ENCODE results near the gene CNP.

CNP gene

DNA sequence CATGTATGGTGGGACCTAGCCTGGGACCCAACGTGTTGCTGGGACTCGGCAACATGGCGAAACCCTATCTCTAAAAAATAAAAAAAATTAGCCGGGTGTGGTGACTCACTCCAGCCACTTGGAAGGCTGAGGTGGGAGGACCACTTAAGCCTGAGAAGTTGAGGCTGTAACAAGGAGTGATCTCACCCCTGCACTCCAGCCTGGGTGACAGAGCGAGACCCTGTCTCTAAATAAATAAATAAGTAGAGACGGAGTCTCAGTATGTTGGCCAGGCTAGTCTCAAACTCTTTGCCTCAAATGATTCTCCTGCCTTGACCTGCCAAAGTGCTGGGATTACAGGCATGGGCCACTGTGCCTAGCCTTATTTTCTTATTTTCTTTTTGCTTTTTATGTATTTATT is 10.1 kb upstream of the CNP start:
- H3K9me3 ChIP-seq = no peaks in the 10 kb centered on the region
- no peak overlapping the region for H3K27ac ChIP-seq
- no peaks in the 10 kb centered on the region for H3K4me1 ChIP-seq
- H3K4me3 ChIP-seq = no peak overlapping the region
- no peaks in the 10 kb centered on the region for H3K36me3 ChIP-seq
- H3K27me3 ChIP-seq = no peaks in the 10 kb centered on the region
- DNase-seq = no peak
- TF ChIP-seq, protein P1, sequence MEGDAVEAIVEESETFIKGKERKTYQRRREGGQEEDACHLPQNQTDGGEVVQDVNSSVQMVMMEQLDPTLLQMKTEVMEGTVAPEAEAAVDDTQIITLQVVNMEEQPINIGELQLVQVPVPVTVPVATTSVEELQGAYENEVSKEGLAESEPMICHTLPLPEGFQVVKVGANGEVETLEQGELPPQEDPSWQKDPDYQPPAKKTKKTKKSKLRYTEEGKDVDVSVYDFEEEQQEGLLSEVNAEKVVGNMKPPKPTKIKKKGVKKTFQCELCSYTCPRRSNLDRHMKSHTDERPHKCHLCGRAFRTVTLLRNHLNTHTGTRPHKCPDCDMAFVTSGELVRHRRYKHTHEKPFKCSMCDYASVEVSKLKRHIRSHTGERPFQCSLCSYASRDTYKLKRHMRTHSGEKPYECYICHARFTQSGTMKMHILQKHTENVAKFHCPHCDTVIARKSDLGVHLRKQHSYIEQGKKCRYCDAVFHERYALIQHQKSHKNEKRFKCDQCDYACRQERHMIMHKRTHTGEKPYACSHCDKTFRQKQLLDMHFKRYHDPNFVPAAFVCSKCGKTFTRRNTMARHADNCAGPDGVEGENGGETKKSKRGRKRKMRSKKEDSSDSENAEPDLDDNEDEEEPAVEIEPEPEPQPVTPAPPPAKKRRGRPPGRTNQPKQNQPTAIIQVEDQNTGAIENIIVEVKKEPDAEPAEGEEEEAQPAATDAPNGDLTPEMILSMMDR (IDR thresholded peaks at IDR 0.05) = no peak
- intact Hi-C loops (cut with DNase I; ENCODE audit: low total_unique reads) = no loop called here

- DNase-seq = no peak
- intact Hi-C loops (cut with DNase I; ENCODE audit: low total_unique reads) = no loop called here
- H3K4me1 ChIP-seq = no peaks in the 10 kb centered on the region
Measured at GRCh38 chr17:41957031-41957868, 9.3 kb upstream of the CNP start.

DNA sequence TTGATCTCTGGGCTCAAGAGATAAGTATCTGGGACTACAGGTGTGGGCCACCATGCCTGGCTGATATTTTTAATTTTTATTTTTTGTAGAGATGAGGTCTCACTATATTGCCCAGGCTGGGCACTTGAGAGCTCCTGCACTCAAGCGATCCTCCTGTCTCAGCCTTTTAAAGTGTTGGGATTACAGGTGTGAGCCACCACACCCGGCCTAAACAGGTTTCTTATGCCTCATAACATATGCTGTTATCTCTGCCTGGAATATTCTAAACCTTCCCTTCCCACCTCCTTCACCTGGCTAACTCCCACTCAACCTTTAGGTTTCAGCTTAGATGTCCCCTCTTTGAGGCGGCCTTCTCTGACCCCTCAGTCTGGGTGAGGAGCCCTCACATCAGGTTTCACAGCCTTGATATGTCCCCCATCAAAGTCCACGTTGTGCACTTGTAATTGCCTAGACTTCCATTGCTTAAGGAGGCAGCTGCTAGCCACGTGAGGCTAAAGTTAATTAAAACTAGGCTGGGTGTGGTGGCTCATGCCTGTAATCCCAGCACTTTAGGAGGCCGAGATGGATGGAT is 8.6 kb upstream of the CNP start:
- no peak for DNase-seq
- Histone ChIP-seq H3K9me3 (no peaks in the 10 kb centered on the region), H3K27me3 (no peaks in the 10 kb centered on the region), H3K4me1 (peaks cover 0 to 4% (median 0%) of the 10 kb centered on the region in 4 donors), H3K36me3 (no peaks in the 10 kb centered on the region), H3K27ac (no peak overlapping the region), H3K4me3 (no peak overlapping the region)
- intact Hi-C loops (cut with DNase I; ENCODE audit: low total_unique reads) = no loop called here
- TF ChIP-seq, protein P1 (IDR thresholded peaks at IDR 0.05) = no peak

More at GRCh38 chr17:41957031-41957868, 9.3 kb upstream of the CNP start:
- H3K4me3 ChIP-seq = no peak overlapping the region
- H3K27ac ChIP-seq = no peak overlapping the region
- no peaks in the 10 kb centered on the region for H3K36me3 ChIP-seq
- no peaks in the 10 kb centered on the region for H3K9me3 ChIP-seq
- TF ChIP-seq, protein P1 (IDR thresholded peaks at IDR 0.05) = no peak
- no peaks in the 10 kb centered on the region for H3K27me3 ChIP-seq

GRCh38 chr17:41959030-41959335 is 7.6 kb upstream of the CNP start:
- TF ChIP-seq, protein P1 (IDR thresholded peaks at IDR 0.05) = no peak
- Histone ChIP-seq H3K36me3 (no peaks in the 10 kb centered on the region), H3K4me3 (no peak overlapping the region), H3K27me3 (no peaks in the 10 kb centered on the region), H3K4me1 (peaks cover 0 to 4% (median 0%) of the 10 kb centered on the region in 4 donors), H3K27ac (no peak overlapping the region), H3K9me3 (no peaks in the 10 kb centered on the region)
- no peak for DNase-seq
- intact Hi-C loops (cut with DNase I; ENCODE audit: low total_unique reads) = no loop called here

DNA sequence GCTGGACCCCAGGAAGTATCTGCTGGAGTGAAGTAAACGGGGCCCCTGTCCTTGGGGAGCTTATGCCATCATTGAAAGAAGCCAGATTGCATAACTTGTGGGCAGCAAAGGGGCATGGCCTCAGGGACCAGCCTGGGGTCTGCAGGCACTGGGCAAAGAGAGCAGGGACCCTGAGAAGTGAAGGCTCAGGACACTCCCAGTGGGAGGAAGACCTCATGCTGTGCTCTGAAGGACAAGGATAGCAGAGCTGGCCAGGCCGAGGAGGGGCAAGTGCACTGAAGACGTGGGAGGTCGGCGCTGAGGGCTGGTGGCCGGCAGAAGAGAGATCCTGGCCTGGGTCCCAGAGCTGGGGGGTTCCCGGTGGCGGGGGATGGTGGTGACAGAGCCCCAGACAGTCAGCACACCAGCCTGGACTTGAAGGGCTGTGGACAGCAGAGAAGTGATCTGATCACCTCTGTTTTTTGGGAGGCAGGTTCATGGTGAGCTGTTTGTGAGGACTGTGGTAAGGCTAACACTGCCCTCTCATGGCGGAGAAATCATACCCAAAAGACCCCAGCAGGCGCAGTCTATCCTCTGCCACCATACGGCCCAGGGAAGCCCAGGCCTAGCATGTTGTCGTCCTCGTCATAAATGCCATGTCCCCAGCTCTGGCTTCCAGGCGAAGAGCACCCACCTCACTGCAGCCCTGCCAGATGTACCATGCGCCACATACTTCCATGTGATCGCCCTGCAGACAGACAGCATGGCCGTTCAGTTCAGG is 7.1 kb upstream of the CNP start:
- intact Hi-C loops (cut with DNase I; ENCODE audit: low total_unique reads) = loop anchor here (5.0 to 10.0 kb wide), 2 partner anchors 63 to 155 kb away; partner anchors contain the start of genes DHX58 and NKIRAS2
- peaks cover 0 to 4% (median 0%) of the 10 kb centered on the region in 4 donors for H3K4me1 ChIP-seq
- H3K27ac ChIP-seq = no peak overlapping the region
- no peaks in the 10 kb centered on the region for H3K27me3 ChIP-seq
- no peaks in the 10 kb centered on the region for H3K36me3 ChIP-seq
- no peak overlapping the region for H3K4me3 ChIP-seq
- TF ChIP-seq, protein P1 (IDR thresholded peaks at IDR 0.05) = no peak
- DNase-seq = no peak
- H3K9me3 ChIP-seq = no peaks in the 10 kb centered on the region

Measured in tibial artery (tissue), 4 donors.